ENCODE results near the gene AGAP5.
A peak's percentile ranks its signal among the peaks of the same experiment; 100 is the strongest.

The AGAP5 gene

DNA sequence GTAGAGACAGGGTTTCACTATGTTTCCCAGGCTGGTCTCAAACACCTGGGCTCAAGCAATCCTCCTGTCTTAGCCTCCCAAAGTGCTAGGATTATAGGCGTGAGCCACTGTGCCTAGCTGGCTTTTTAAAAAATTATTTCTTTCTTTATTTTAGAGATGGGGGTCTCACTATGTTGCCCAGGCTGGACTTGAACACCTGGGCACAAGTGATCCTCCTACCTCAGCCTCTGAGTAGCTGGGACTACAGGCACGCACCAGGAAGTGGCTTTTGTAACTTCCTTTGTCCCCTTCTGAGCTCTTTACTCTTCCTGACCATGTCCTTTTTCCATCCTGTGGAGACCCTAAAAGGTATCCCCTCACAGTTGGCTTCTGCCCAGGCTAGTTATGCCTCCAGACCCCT, 54.5 kb downstream of the AGAP5 start:
- Histone ChIP-seq H3K9ac (ENCODE audit: low read length) (no peak overlapping the region), H3K36me3 (ENCODE audit: control insufficient read depth, insufficient read depth, low read length) (no peaks in the 10 kb centered on the region), H3K27me3 (ENCODE audit: control insufficient read depth, insufficient read depth, low read length) (no peaks in the 10 kb centered on the region), H3K4me3 (ENCODE audit: low read depth, low read length) (no peak overlapping the region), H3K4me1 (ENCODE audit: control insufficient read depth, insufficient read depth, low read length) (peaks cover 19% of the 10 kb centered on the region), H3K9me3 (ENCODE audit: control insufficient read depth, insufficient read depth, low read depth, low read length) (no peaks in the 10 kb centered on the region), H3K27ac (ENCODE audit: low read depth, low read length) (no peak overlapping the region)

DNA sequence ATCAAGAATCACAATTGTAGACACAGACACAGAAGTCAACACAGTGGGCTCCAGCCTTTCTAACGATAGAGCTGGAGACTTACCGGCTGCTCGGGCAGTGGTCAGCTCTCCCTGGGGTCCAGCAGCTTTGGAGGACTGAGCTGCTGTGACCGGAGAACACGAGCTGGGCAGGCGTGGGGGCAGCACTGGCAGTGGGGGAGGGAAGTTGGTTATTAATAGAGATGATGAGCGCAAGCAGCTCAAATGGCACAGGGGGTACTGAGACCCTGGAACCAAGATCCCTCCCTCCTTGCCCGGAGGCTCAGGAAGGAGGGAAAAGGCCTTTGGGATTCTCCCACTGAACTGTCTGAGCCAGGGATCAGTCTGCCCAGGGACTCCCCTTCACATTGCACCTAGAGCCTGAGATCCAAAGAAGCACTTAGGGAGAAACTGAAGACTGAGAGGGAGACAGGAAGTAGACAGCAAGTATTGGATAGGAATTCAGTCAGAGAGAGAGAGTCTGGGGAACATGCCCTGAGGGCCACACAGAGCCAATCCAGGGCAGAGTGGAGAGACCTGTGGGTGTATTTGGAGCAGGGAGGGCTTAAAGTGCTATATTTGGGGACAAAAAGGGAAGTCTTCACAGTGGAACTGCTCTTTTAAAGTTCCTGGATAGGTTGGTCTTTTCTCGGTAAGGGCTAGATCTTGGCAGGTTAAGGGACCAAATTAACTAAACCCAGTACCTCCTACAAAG, 56.4 kb downstream of the AGAP5 start, which contains the start of gene MYOZ1:
Gene MYOZ1 (minus strand): TSS at position 147 of the 733 bp plus-strand sequence. CDS start 1,457 bp downstream, outside the sequence.
- no peaks in the 10 kb centered on the region for H3K36me3 ChIP-seq (ENCODE audit: control insufficient read depth, insufficient read depth, low read length)
- H3K27me3 ChIP-seq (ENCODE audit: control insufficient read depth, insufficient read depth, low read length): no peaks in the 10 kb centered on the region
- no peak within 1 kb of the TSS for H3K9ac ChIP-seq (ENCODE audit: low read length)
- H3K27ac ChIP-seq (ENCODE audit: low read depth, low read length): no peak within 1 kb of the TSS
- H3K4me3 ChIP-seq (ENCODE audit: low read depth, low read length): no peak within 1 kb of the TSS
- peaks cover 10% of the 10 kb centered on the region for H3K4me1 ChIP-seq (ENCODE audit: control insufficient read depth, insufficient read depth, low read length)
- no peaks in the 10 kb centered on the region for H3K9me3 ChIP-seq (ENCODE audit: control insufficient read depth, insufficient read depth, low read depth, low read length)

DNA sequence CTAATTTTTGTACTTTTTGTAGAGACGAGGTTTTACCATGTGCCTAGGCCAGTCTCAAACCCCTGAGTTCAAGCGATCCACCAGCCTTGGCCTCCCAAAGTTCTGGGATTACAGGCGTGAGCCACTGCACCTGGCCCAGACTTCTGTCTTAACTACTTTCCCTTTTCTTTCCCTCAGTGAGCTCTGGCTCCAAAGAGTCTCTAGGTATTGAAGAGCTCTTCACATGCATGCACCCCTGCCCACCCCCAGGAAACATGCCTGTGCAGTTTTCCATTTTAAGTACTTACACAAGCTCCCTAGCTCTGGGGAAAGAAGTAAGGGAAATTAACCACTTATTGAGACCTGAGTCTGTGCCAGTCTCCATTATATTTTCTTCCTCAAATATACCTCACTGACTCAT, 58.6 kb downstream of the AGAP5 start:
- Histone ChIP-seq H3K27me3 (ENCODE audit: control insufficient read depth, insufficient read depth, low read length) (no peaks in the 10 kb centered on the region), H3K4me1 (ENCODE audit: control insufficient read depth, insufficient read depth, low read length) (peaks cover 5% of the 10 kb centered on the region; the same call in 1 of the 2 replicates), H3K9ac (ENCODE audit: low read length) (no peak overlapping the region), H3K27ac (ENCODE audit: low read depth, low read length) (no peak overlapping the region), H3K4me3 (ENCODE audit: low read depth, low read length) (no peak overlapping the region), H3K9me3 (ENCODE audit: control insufficient read depth, insufficient read depth, low read depth, low read length) (no peaks in the 10 kb centered on the region), H3K36me3 (ENCODE audit: control insufficient read depth, insufficient read depth, low read length) (no peaks in the 10 kb centered on the region)

DNA sequence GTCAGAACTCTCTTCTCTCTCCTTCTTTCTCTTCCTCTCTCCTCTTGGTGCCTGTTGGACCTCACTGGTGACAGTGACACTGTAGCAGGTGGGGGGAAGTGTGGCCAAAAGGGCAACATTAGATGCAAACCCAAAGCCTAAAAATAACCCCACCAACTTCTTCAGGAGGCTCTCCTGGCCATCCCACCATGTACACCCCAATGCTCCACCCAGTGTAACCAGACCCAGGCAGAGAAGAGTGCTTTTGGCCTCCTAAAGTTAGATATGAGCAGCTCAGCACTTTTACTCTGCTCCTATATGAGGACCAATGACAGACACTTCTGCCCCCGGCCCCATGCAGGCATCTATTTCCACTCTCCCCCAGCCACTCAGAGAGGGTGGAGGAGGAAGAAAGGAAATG, 62.1 kb downstream of the AGAP5 start:
- H3K36me3 ChIP-seq (ENCODE audit: control insufficient read depth, insufficient read depth, low read length): no peaks in the 10 kb centered on the region
- H3K27ac ChIP-seq (ENCODE audit: low read depth, low read length): no peak overlapping the region
- no peaks in the 10 kb centered on the region for H3K9me3 ChIP-seq (ENCODE audit: control insufficient read depth, insufficient read depth, low read depth, low read length)
- no peaks in the 10 kb centered on the region for H3K27me3 ChIP-seq (ENCODE audit: control insufficient read depth, insufficient read depth, low read length)
- no peak overlapping the region for H3K9ac ChIP-seq (ENCODE audit: low read length)
- H3K4me1 ChIP-seq (ENCODE audit: control insufficient read depth, insufficient read depth, low read length): no peaks in the 10 kb centered on the region
- H3K4me3 ChIP-seq (ENCODE audit: low read depth, low read length): no peak overlapping the region

DNA sequence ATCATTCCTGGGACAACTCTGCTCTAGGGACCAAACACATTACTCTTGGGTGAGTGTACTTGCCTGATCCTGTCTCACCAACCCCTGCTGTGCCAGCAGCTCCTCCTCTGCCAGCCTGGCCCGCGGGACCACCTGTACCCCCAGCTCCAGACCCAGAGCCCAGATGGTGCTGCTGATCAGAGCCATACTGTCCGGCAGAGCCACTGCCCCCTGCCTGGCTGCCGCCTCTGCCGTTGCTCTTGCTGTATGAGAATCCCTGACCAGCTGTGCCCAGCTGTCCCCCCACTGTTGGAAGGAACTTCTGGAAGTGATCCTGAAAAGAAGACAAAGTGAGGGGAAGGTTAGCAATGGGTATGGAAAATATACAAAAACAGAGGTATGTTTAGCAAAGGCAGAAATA, 63.5 kb downstream of the AGAP5 start:
- no peaks in the 10 kb centered on the region for H3K4me1 ChIP-seq (ENCODE audit: control insufficient read depth, insufficient read depth, low read length)
- H3K9ac ChIP-seq (ENCODE audit: low read length): no peak overlapping the region
- no peak overlapping the region for H3K27ac ChIP-seq (ENCODE audit: low read depth, low read length)
- no peaks in the 10 kb centered on the region for H3K27me3 ChIP-seq (ENCODE audit: control insufficient read depth, insufficient read depth, low read length)
- no peaks in the 10 kb centered on the region for H3K36me3 ChIP-seq (ENCODE audit: control insufficient read depth, insufficient read depth, low read length)
- no peak overlapping the region for H3K4me3 ChIP-seq (ENCODE audit: low read depth, low read length)
- no peaks in the 10 kb centered on the region for H3K9me3 ChIP-seq (ENCODE audit: control insufficient read depth, insufficient read depth, low read depth, low read length)

DNA sequence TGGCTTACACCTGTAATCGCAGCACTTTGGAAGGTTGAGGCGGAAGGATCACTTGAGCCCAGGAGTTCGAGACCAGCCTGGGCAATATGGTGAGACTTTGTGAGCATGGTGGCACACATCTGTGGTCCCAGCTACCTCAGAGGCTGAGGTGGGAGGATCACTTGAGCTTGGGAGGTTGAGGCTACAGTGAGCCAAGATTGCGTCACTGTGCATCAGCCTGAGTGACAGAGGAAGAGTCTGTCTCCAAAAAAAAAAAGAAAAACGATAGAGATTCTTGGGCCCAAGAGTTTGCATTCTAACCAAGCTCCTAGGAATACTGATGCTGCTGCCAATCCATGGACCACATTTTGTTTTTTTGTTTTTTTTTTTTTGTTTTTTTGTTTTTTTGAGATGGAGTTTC, 68.7 kb downstream of the AGAP5 start:
- H3K4me1 ChIP-seq (ENCODE audit: control insufficient read depth, insufficient read depth, low read length): no peaks in the 10 kb centered on the region

DNA sequence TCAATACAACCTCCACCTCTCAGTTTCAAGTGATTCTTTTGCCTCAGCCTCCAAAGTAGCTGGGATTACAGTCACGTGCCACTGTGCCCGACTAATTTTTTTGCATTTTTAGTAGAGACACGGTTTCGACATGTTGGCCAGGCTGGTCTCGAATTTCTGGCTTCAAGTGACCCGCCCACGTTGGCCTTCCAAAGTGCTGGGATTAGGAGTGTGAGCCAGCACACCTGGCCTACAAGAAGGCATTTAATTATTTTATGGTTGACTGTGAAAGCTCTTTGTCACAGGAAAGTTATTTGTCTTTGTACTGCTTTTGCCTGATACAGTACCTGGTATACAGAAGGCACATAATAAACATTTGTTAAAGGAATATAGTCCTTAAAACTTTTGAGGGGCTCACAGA, 69.5 kb downstream of the AGAP5 start:
- H3K4me1 ChIP-seq (ENCODE audit: control insufficient read depth, insufficient read depth, low read length): no peaks in the 10 kb centered on the region
- H3K9me3 ChIP-seq (ENCODE audit: control insufficient read depth, insufficient read depth, low read depth, low read length): no peaks in the 10 kb centered on the region

More for the DNA sequence above, 68.7 kb downstream of the AGAP5 start:
- Histone ChIP-seq H3K9me3 (ENCODE audit: control insufficient read depth, insufficient read depth, low read depth, low read length) (no peaks in the 10 kb centered on the region), H3K36me3 (ENCODE audit: control insufficient read depth, insufficient read depth, low read length) (no peaks in the 10 kb centered on the region), H3K9ac (ENCODE audit: low read length) (no peak overlapping the region), H3K27me3 (ENCODE audit: control insufficient read depth, insufficient read depth, low read length) (no peaks in the 10 kb centered on the region), H3K27ac (ENCODE audit: low read depth, low read length) (no peak overlapping the region), H3K4me3 (ENCODE audit: low read depth, low read length) (no peak overlapping the region)

DNA sequence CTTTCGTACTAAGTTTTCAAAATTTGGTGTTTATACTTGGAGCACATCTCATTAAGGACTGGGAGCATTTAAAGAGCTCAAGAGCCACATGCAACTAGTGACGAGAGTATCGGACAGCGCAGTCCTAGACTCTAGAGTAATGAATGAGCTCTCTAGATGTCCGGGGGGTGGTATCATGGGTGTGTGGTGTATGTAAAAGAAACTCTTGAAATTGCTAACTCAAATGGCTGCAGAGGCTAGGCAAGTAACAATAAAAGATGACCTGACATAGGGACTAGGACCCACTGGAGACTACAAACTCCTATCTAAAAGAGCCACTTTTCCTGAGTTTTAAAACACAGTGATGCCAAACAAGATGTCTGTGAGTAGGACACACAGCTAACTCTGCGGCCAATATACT, 70.6 kb downstream of the AGAP5 start:
- Histone ChIP-seq H3K27me3 (ENCODE audit: control insufficient read depth, insufficient read depth, low read length) (no peaks in the 10 kb centered on the region), H3K27ac (ENCODE audit: low read depth, low read length) (no peak overlapping the region), H3K36me3 (ENCODE audit: control insufficient read depth, insufficient read depth, low read length) (no peaks in the 10 kb centered on the region), H3K9me3 (ENCODE audit: control insufficient read depth, insufficient read depth, low read depth, low read length) (no peaks in the 10 kb centered on the region), H3K4me3 (ENCODE audit: low read depth, low read length) (no peak overlapping the region), H3K4me1 (ENCODE audit: control insufficient read depth, insufficient read depth, low read length) (no peaks in the 10 kb centered on the region), H3K9ac (ENCODE audit: low read length) (no peak overlapping the region)

More for the DNA sequence above, 69.5 kb downstream of the AGAP5 start:
- no peaks in the 10 kb centered on the region for H3K36me3 ChIP-seq (ENCODE audit: control insufficient read depth, insufficient read depth, low read length)
- no peaks in the 10 kb centered on the region for H3K27me3 ChIP-seq (ENCODE audit: control insufficient read depth, insufficient read depth, low read length)
- no peak overlapping the region for H3K4me3 ChIP-seq (ENCODE audit: low read depth, low read length)
- H3K9ac ChIP-seq (ENCODE audit: low read length): no peak overlapping the region
- no peak overlapping the region for H3K27ac ChIP-seq (ENCODE audit: low read depth, low read length)

DNA sequence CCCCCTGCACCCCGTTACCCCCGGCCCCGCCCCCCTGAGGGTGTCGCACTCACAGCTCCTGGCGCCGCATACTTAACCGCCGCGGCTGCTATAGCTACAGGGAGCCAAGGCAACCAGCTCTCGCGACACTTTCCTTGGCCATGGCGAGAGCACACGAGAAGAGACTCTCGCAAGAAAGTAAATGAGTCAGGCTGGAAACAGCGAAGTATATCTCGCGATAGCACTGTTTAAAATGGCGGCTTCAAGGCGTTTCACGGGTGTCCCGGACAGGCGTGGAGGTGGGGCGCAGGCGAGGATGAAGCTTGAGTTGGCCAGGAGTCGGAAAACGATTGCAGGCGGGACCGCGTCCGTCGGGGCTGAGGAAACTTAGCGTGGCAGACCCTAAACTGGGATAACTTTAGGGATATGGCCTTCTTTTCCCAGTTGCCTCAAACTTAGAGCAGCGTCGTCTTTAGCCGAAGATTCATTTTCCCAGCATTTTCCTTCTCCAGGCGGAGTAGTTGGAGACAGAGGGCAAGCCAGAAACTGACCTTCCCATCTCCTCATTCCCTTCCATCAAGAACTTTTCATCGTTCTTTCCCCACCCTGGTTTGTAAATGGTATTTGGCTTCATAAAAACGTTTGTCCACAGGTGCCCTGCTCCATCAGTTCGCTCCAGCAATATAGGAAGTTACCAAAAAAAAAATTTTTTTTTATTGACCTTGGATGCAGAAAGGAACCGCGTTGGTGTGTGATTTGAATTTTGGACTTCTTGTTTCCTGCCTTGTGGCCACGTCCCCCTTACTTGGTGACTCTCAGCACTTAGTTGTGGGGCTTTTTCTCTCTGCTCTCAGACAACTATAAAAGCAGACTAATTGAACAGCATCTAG, 71.8 kb downstream of the AGAP5 start:
- peak overlapping the region; percentile 91 for H3K27ac ChIP-seq (ENCODE audit: low read depth, low read length)
- peak overlapping the region; percentile 99 for H3K9ac ChIP-seq (ENCODE audit: low read length)
- H3K36me3 ChIP-seq (ENCODE audit: control insufficient read depth, insufficient read depth, low read length): no peaks in the 10 kb centered on the region
- no peaks in the 10 kb centered on the region for H3K9me3 ChIP-seq (ENCODE audit: control insufficient read depth, insufficient read depth, low read depth, low read length)
- H3K4me1 ChIP-seq (ENCODE audit: control insufficient read depth, insufficient read depth, low read length): no peaks in the 10 kb centered on the region
- peak overlapping the region; percentile 95 for H3K4me3 ChIP-seq (ENCODE audit: low read depth, low read length)
- no peaks in the 10 kb centered on the region for H3K27me3 ChIP-seq (ENCODE audit: control insufficient read depth, insufficient read depth, low read length)

DNA sequence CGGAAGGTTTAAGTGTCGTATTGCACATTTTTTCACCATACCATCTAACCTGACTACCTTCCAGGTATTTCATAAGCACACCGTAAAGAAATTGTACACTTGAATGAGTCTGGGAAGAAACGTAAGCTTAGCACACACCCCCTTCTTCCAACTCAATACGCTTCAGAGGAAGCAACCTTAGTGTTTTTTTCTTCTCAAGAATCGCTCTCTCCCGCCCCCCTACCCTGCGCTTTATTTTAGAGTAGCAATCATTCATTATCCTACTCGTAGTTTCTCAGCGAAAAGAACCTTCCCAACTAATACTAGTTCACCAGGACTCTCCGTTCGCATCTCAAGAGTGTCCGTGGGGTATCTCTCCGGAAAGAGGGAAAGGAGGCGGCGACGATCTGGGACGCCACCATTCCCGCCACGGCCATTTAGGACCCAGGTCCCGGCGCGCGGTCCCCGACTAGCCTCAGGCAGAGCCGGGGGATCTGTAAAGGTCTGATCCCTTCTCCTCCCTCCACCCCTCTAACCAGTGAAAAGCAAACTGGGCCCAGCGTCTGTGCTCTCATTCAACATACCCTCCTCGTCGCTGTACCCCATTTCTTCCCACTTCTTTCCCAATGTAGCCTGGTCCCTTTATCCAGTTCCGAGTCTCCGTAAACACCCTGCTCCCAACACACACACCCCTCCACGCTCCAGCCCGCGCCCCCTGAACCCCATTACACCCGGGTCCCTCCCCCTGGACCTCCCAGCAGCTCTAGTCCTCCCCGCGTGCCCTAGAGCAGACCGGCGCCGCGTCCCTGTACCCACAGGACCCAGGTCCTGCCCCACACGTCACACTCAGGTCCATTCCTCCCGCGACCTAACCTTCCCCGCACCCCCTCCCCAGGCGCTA, 72.7 kb downstream of the AGAP5 start:
- Histone ChIP-seq H3K9me3 (ENCODE audit: control insufficient read depth, insufficient read depth, low read depth, low read length) (no peaks in the 10 kb centered on the region), H3K27ac (ENCODE audit: low read depth, low read length) (peak overlapping the region; percentile 11; the same call in 1 of the 2 replicates), H3K4me3 (ENCODE audit: low read depth, low read length) (peak overlapping the region; percentile 95), H3K36me3 (ENCODE audit: control insufficient read depth, insufficient read depth, low read length) (no peaks in the 10 kb centered on the region), H3K9ac (ENCODE audit: low read length) (peak overlapping the region; percentile 79), H3K4me1 (ENCODE audit: control insufficient read depth, insufficient read depth, low read length) (no peaks in the 10 kb centered on the region), H3K27me3 (ENCODE audit: control insufficient read depth, insufficient read depth, low read length) (no peaks in the 10 kb centered on the region)
